ENCODE measurements around the gene CAPN13.

Gene CAPN13

DNA sequence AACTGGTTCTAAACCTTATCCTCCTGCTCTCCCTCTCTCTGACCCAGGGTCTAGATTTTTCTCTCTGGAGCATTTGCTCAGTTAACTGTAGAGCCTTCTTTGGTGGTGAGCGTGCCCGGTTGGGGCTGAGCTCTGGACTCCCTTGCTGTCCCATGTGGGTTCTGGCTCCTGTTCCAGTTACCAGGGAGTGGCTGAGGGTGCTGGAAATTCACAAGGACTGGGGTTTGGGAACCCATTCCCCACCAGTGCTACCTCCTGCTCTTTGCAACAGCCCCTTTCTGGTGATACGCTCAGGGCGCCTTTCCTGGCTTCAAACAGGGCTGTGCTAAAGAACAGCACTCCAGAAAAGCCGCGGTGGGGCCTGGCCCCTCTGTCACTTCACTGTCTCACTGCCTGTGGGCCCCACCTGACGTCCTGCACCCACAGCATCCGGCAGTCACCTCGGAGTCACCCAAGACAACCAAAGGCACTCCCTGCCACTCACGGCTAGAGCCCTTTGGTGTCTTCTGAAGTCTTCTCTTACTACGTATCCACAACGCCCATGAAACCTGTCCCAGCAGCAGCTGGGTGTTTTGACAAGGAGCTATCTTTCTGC, 41.3 kb downstream of the CAPN13 start:
- Histone ChIP-seq H3K27ac (ENCODE audit: low read length) (no peak overlapping the region), H3K4me3 (ENCODE audit: low read depth in 1 of 2, low read length in 2 of 2) (no peak overlapping the region), H3K9me3 (ENCODE audit: insufficient read depth, low read length, severe bottlenecking) (no peaks in the 10 kb centered on the region), H3K79me2 (ENCODE audit: insufficient read depth, low read length) (no peaks in the 10 kb centered on the region), H3K36me3 (ENCODE audit: insufficient read depth, low read length) (no peaks in the 10 kb centered on the region), H4K20me1 (ENCODE audit: insufficient read depth, low read length) (0 out of 2 replicates have a peak, but pooled peaks cover 3% of the 10 kb centered on the region), H2AFZ (ENCODE audit: low read depth, low read length) (no peak overlapping the region), H3K4me1 (ENCODE audit: insufficient read depth, low read length) (no peaks in the 10 kb centered on the region), H3K4me2 (ENCODE audit: insufficient read depth, low read length) (no peak overlapping the region), H3K9ac (ENCODE audit: low read depth, low read length) (no peak overlapping the region), H3K27me3 (ENCODE audit: insufficient read depth, low read length, poor library complexity) (peaks cover 14% of the 10 kb centered on the region)
- TF ChIP-seq, protein P1, sequence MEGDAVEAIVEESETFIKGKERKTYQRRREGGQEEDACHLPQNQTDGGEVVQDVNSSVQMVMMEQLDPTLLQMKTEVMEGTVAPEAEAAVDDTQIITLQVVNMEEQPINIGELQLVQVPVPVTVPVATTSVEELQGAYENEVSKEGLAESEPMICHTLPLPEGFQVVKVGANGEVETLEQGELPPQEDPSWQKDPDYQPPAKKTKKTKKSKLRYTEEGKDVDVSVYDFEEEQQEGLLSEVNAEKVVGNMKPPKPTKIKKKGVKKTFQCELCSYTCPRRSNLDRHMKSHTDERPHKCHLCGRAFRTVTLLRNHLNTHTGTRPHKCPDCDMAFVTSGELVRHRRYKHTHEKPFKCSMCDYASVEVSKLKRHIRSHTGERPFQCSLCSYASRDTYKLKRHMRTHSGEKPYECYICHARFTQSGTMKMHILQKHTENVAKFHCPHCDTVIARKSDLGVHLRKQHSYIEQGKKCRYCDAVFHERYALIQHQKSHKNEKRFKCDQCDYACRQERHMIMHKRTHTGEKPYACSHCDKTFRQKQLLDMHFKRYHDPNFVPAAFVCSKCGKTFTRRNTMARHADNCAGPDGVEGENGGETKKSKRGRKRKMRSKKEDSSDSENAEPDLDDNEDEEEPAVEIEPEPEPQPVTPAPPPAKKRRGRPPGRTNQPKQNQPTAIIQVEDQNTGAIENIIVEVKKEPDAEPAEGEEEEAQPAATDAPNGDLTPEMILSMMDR (IDR thresholded peaks at IDR 0.05; ENCODE audit: borderline replicate concordance, extremely low read depth, low read length, poor library complexity, severe bottlenecking): no peak
- DNase-seq (peak; percentile 56), ATAC-seq (ENCODE audit: insufficient read depth, low read depth) (peak; percentile 88)

DNA sequence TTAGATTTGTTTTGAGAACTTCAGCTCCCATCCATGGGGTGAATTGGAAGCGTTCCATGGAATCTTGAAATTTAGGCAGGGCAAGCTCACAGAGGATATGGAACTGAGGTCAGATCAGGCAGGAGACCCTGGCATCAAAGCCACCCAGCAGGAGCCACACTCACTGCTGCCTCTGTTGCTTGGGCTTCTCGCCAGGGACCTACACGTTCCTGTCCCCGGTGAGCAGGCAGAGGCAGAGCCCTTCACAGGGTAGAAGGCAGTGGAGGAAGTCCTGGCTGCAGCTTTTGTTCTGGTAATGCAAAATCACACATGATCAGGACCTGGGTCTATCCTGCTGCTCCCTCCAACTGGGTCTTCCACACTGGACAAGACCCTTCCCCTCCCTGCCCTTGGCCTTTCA, 42.1 kb downstream of the CAPN13 start:
- H2AFZ ChIP-seq (ENCODE audit: low read depth, low read length): no peak overlapping the region
- H3K4me2 ChIP-seq (ENCODE audit: insufficient read depth, low read length): no peak overlapping the region
- ATAC-seq (ENCODE audit: insufficient read depth, low read depth) (no peak), DNase-seq (no peak)
- H3K36me3 ChIP-seq (ENCODE audit: insufficient read depth, low read length): no peaks in the 10 kb centered on the region
- no peak overlapping the region for H3K4me3 ChIP-seq (ENCODE audit: low read depth in 1 of 2, low read length in 2 of 2)
- H3K9ac ChIP-seq (ENCODE audit: low read depth, low read length): no peak overlapping the region
- TF ChIP-seq, protein P1 (IDR thresholded peaks at IDR 0.05; ENCODE audit: borderline replicate concordance, extremely low read depth, low read length, poor library complexity, severe bottlenecking): no peak
- no peak for TF ChIP-seq EZH2 (IDR thresholded peaks at IDR 0.05; ENCODE audit: borderline replicate concordance, low read depth, low read length, severe bottlenecking)
- H3K27ac ChIP-seq (ENCODE audit: low read length): no peak overlapping the region
- no peaks in the 10 kb centered on the region for H3K4me1 ChIP-seq (ENCODE audit: insufficient read depth, low read length)
- no peaks in the 10 kb centered on the region for H3K79me2 ChIP-seq (ENCODE audit: insufficient read depth, low read length)
- H3K9me3 ChIP-seq (ENCODE audit: insufficient read depth, low read length, severe bottlenecking): no peaks in the 10 kb centered on the region
- 0 out of 2 replicates have a peak, but pooled peaks cover 3% of the 10 kb centered on the region for H4K20me1 ChIP-seq (ENCODE audit: insufficient read depth, low read length)
- peaks cover 14% of the 10 kb centered on the region for H3K27me3 ChIP-seq (ENCODE audit: insufficient read depth, low read length, poor library complexity)

- no peak overlapping the region for H3K4me2 ChIP-seq (ENCODE audit: insufficient read depth, low read length)
- H3K27me3 ChIP-seq (ENCODE audit: insufficient read depth, low read length, poor library complexity): peaks cover 14% of the 10 kb centered on the region
Observed at GRCh38 chr2:30764021-30764800, 43.0 kb downstream of the CAPN13 start.

More at GRCh38 chr2:30764021-30764800, 43.0 kb downstream of the CAPN13 start:
- Histone ChIP-seq H3K9ac (ENCODE audit: low read depth, low read length) (no peak overlapping the region), H3K27ac (ENCODE audit: low read length) (no peak overlapping the region), H3K4me3 (ENCODE audit: low read depth in 1 of 2, low read length in 2 of 2) (no peak overlapping the region), H3K4me1 (ENCODE audit: insufficient read depth, low read length) (no peaks in the 10 kb centered on the region), H3K79me2 (ENCODE audit: insufficient read depth, low read length) (no peaks in the 10 kb centered on the region), H4K20me1 (ENCODE audit: insufficient read depth, low read length) (0 out of 2 replicates have a peak, but pooled peaks cover 3% of the 10 kb centered on the region), H3K9me3 (ENCODE audit: insufficient read depth, low read length, severe bottlenecking) (no peaks in the 10 kb centered on the region), H2AFZ (ENCODE audit: low read depth, low read length) (no peak overlapping the region), H3K36me3 (ENCODE audit: insufficient read depth, low read length) (no peaks in the 10 kb centered on the region)
- ATAC-seq (ENCODE audit: insufficient read depth, low read depth) (no peak), DNase-seq (no peak)
- no peak for TF ChIP-seq EZH2 (IDR thresholded peaks at IDR 0.05; ENCODE audit: borderline replicate concordance, low read depth, low read length, severe bottlenecking)
- TF ChIP-seq, protein P1 (IDR thresholded peaks at IDR 0.05; ENCODE audit: borderline replicate concordance, extremely low read depth, low read length, poor library complexity, severe bottlenecking): no peak
